Neuronal stem cell (in vitro differentiated cells): ENCODE data around the gene MGAT3.

ENCODE experiments used
- DNase-seq: peaks from one replicate; pipeline ENCODE4 v3.0.0-alpha.2; 2013; ENCODE audit warnings: low spot score
- H2AFZ ChIP-seq: one replicate; pipeline ENCODE4 v1.6.1; 2013; ENCODE audit warnings: mild to moderate bottlenecking, low read length, inconsistent platforms
- H2AK5ac ChIP-seq: 2 replicates; pipeline ENCODE4 v1.6.1; 2013; ENCODE audit warnings: low read depth, mild to moderate bottlenecking, inconsistent platforms, low read length, moderate library complexity, mixed read lengths
- H2BK120ac ChIP-seq: 2 replicates; pipeline ENCODE4 v1.6.1; 2013; ENCODE audit warnings: low read depth, mild to moderate bottlenecking, inconsistent platforms, low read length, moderate library complexity, mixed read lengths
- H2BK12ac ChIP-seq: one replicate; pipeline ENCODE4 v1.6.1; 2013; ENCODE audit warnings: low read length, inconsistent platforms
- H2BK15ac ChIP-seq: 2 replicates; pipeline ENCODE4 v1.6.1; 2013; ENCODE audit warnings: mild to moderate bottlenecking, low read length, inconsistent platforms, mixed read lengths
- H2BK5ac ChIP-seq: one replicate; pipeline ENCODE4 v1.6.1; 2013; ENCODE audit warnings: inconsistent platforms, mild to moderate bottlenecking, low read length, moderate library complexity
- H3K14ac ChIP-seq: one replicate; pipeline ENCODE4 v1.6.1; 2013; ENCODE audit warnings: low read length, inconsistent platforms
- H3K18ac ChIP-seq: 2 replicates; pipeline ENCODE4 v1.6.1; 2013; ENCODE audit warnings: low read length, inconsistent platforms
- H3K23ac ChIP-seq: 2 replicates; pipeline ENCODE4 v1.6.1; 2013; ENCODE audit warnings: low read depth, mild to moderate bottlenecking, mixed read lengths, low read length, inconsistent platforms; ENCODE audit not compliant: poor library complexity
- H3K27ac ChIP-seq: replicated peaks from 3 replicates; pipeline ENCODE4 v1.5.1; 2013; ENCODE audit warnings: low read length, inconsistent platforms
- H3K27me3 ChIP-seq, 3 experiments: 2 replicates each; pipeline ENCODE4 v1.6.1; 2013; ENCODE audit warnings: low read length in 3 of 3, mild to moderate bottlenecking in 2 of 3, inconsistent platforms in 1 of 3, low read depth in 1 of 3, mixed read lengths in 1 of 3, moderate library complexity in 1 of 3; ENCODE audit not compliant: control insufficient read depth in 3 of 3, insufficient read depth in 3 of 3
- H3K36me3 ChIP-seq, 2 donors: replicated peaks in 1 of 2; 2 replicates each; pipeline ENCODE4 v1.6.1; 2013; ENCODE audit warnings: low read length in 2 of 2; ENCODE audit not compliant: control insufficient read depth in 2 of 2, insufficient read depth in 2 of 2
- H3K4ac ChIP-seq: 2 replicates; pipeline ENCODE4 v1.6.1; 2013; ENCODE audit warnings: inconsistent platforms, mild to moderate bottlenecking, low read length, moderate library complexity
- H3K4me1 ChIP-seq, 2 donors: 1 replicate in 1 of 2; 2 replicates in 1 of 2; pipeline ENCODE4 v1.6.1; 2013; ENCODE audit warnings: low read length in 2 of 2, low read depth in 1 of 2; ENCODE audit not compliant: control insufficient read depth in 2 of 2, insufficient read depth in 1 of 2
- H3K4me2 ChIP-seq: one replicate; pipeline ENCODE4 v1.6.1; 2013; ENCODE audit warnings: mild to moderate bottlenecking, low read length, inconsistent platforms; ENCODE audit not compliant: insufficient read depth, poor library complexity, severe bottlenecking
- H3K4me3 ChIP-seq, 2 donors: 2 replicates each; pipeline ENCODE4 v1.5.1; 2013; ENCODE audit warnings: low read length in 2 of 2, mild to moderate bottlenecking in 2 of 2, inconsistent platforms in 1 of 2, moderate library complexity in 1 of 2
- H3K79me1 ChIP-seq: one replicate; pipeline ENCODE4 v1.6.1; 2013; ENCODE audit warnings: low read depth, mild to moderate bottlenecking, inconsistent platforms, low read length, moderate library complexity
- H3K9ac ChIP-seq: one replicate; pipeline ENCODE4 v1.6.1; 2013; ENCODE audit warnings: mild to moderate bottlenecking, low read depth, low read length, inconsistent platforms; ENCODE audit not compliant: poor library complexity
- H3K9me3 ChIP-seq, 2 donors: replicated peaks in 1 of 2; 2 replicates each; pipeline versions ENCODE3 to v1.6.1; 2013; ENCODE audit warnings: low read length in 2 of 2, mild to moderate bottlenecking in 2 of 2, inconsistent platforms in 1 of 2, low read depth in 1 of 2, mixed read lengths in 1 of 2, moderate library complexity in 1 of 2; ENCODE audit not compliant: control insufficient read depth in 2 of 2, insufficient read depth in 1 of 2
- H4K8ac ChIP-seq: one replicate; pipeline ENCODE4 v1.6.1; 2013; ENCODE audit warnings: low read depth, mild to moderate bottlenecking, inconsistent platforms, low read length, moderate library complexity
- H4K91ac ChIP-seq: one replicate; pipeline ENCODE4 v1.6.1; 2013; ENCODE audit warnings: low read length, low read depth, mild to moderate bottlenecking, inconsistent platforms; ENCODE audit not compliant: poor library complexity
- WGBS, 2 donors: extraction: QIAGEN DNeasy Blood & Tissue Kit; methylation state at CpG; one replicate each; pipeline ENCODE4 v1.1.7; 2013; ENCODE audit warnings: missing lambda C conversion rate in 2 of 2, mixed read lengths in 1 of 2; ENCODE audit not compliant: insufficient read length in 2 of 2, insufficient replicate concordance in 1 of 2; ENCODE audit errors: extremely low coverage in 2 of 2; 5-methylcytosine and 5-hydroxymethylcytosine counted together

The MGAT3 gene

GRCh38 chr22:39432361-39432811 is 24.4 kb upstream of the MGAT3 start:
- WGBS, 2 donors = no CpG with 5 or more reads among the region's 10 CpGs
- H2BK12ac ChIP-seq = no peak overlapping the region
- H2BK120ac ChIP-seq = no peak overlapping the region
- no peak overlapping the region for H3K9ac ChIP-seq
- no peak overlapping the region for H2AFZ ChIP-seq
- no peak overlapping the region for H4K91ac ChIP-seq
- H2AK5ac ChIP-seq = no peak overlapping the region
- H3K4me1 ChIP-seq = peaks cover 8 to 19% of the 10 kb centered on the region in 2 donors
- H3K4me2 ChIP-seq = no peak overlapping the region
- H4K8ac ChIP-seq = no peak overlapping the region
- H3K18ac ChIP-seq = no peak overlapping the region
- no peak overlapping the region for H3K4ac ChIP-seq
- no peak overlapping the region for H3K23ac ChIP-seq
- H3K9me3 ChIP-seq = peaks cover 0 to 2% of the 10 kb centered on the region in 2 donors
- peaks cover 3% of the 10 kb centered on the region for H3K79me1 ChIP-seq
- H3K27ac ChIP-seq = no peak overlapping the region
- no peak overlapping the region for H3K4me3 ChIP-seq
- H3K27me3 ChIP-seq = no peaks in the 10 kb centered on the region
- peaks cover 22 to 44% of the 10 kb centered on the region in 2 donors for H3K36me3 ChIP-seq
- DNase-seq = no peak
- H2BK15ac ChIP-seq = no peak overlapping the region
- no peak overlapping the region for H3K14ac ChIP-seq
- no peak overlapping the region for H2BK5ac ChIP-seq

GRCh38 chr22:39433476-39434242 is 23.2 kb upstream of the MGAT3 start:
- Histone ChIP-seq H2BK120ac (no peak overlapping the region), H4K8ac (no peak overlapping the region), H4K91ac (no peak overlapping the region), H3K9me3 (peaks cover 0 to 2% of the 10 kb centered on the region in 2 donors), H3K14ac (peak overlapping the region; percentile 38), H3K4me3 (no peak overlapping the region), H3K27ac (no peak overlapping the region), H3K23ac (no peak overlapping the region), H3K4me2 (no peak overlapping the region), H3K18ac (peak overlapping the region; percentile 44), H3K36me3 (peaks cover 18 to 35% of the 10 kb centered on the region in 2 donors), H3K4ac (no peak overlapping the region), H3K4me1 (peaks cover 7 to 13% of the 10 kb centered on the region in 2 donors), H2AFZ (no peak overlapping the region), H2BK12ac (peak overlapping the region; percentile 41), H3K79me1 (peaks cover 3% of the 10 kb centered on the region), H2AK5ac (no peak overlapping the region), H3K27me3 (peaks cover 0 to 2% (median 0%) of the 10 kb centered on the region in 3 experiments), H2BK15ac (no peak overlapping the region), H3K9ac (no peak overlapping the region), H2BK5ac (no peak overlapping the region)
- DNase-seq = no peak
- WGBS, 2 donors = no CpG with 5 or more reads among the region's 31 CpGs

- Histone ChIP-seq H2BK15ac (no peak overlapping the region), H3K9ac (no peak overlapping the region), H2AFZ (no peak overlapping the region), H2AK5ac (no peak overlapping the region), H3K4me2 (no peak overlapping the region), H3K14ac (peak overlapping the region; percentile 38), H3K4ac (no peak overlapping the region), H2BK5ac (no peak overlapping the region), H3K36me3 (peaks cover 17 to 29% of the 10 kb centered on the region in 2 donors), H4K8ac (no peak overlapping the region), H3K18ac (peak overlapping the region; percentile 38), H2BK120ac (no peak overlapping the region), H3K27ac (no peak overlapping the region), H2BK12ac (peak overlapping the region; percentile 41), H3K79me1 (no peaks in the 10 kb centered on the region), H3K27me3 (peaks cover 0 to 3% (median 0%) of the 10 kb centered on the region in 3 experiments), H3K4me1 (peaks cover 5 to 7% of the 10 kb centered on the region in 2 donors), H3K4me3 (no peak overlapping the region), H3K23ac (no peak overlapping the region), H4K91ac (no peak overlapping the region), H3K9me3 (peaks cover 0 to 2% of the 10 kb centered on the region in 2 donors)
- no peak for DNase-seq
- no CpG with 5 or more reads among the region's 18 CpGs for WGBS, 2 donors
These were observed 22.6 kb upstream of the MGAT3 start for GRCh38 chr22:39434243-39434653.

- Histone ChIP-seq H2BK120ac (no peak overlapping the region), H3K4me2 (no peak overlapping the region), H3K4ac (no peak overlapping the region), H3K9me3 (peaks cover 0 to 2% of the 10 kb centered on the region in 2 donors), H3K14ac (no peak overlapping the region), H3K9ac (no peak overlapping the region), H4K8ac (no peak overlapping the region), H2BK15ac (no peak overlapping the region), H3K79me1 (no peaks in the 10 kb centered on the region), H3K27me3 (peaks cover 0 to 4% (median 0%) of the 10 kb centered on the region in 3 experiments), H4K91ac (no peak overlapping the region), H3K36me3 (peaks cover 17 to 27% of the 10 kb centered on the region in 2 donors), H3K18ac (no peak overlapping the region), H2AFZ (no peak overlapping the region), H3K23ac (no peak overlapping the region), H3K27ac (no peak overlapping the region), H3K4me3 (no peak overlapping the region), H3K4me1 (peaks cover 5 to 6% of the 10 kb centered on the region in 2 donors), H2AK5ac (no peak overlapping the region), H2BK12ac (no peak overlapping the region), H2BK5ac (no peak overlapping the region)
- no CpG with 5 or more reads among the region's 6 CpGs for WGBS, 2 donors
- no peak for DNase-seq
These were observed 22.1 kb upstream of the MGAT3 start for GRCh38 chr22:39434721-39435120.
